HFFc6 (cell line): ENCODE measurements around the gene NFX1. TPM values are rescaled to one million over a fixed set of nuclear protein-coding genes. Genes with fewer than 3 reads are reported as not detected.

Source experiments
- DNase-seq: peaks from one replicate; pipeline ENCODE4 v3.0.0-alpha.2; 2018
- H3K27ac Mint-ChIP-seq: 2 replicates; pipeline ENCODE4 v1.8.0; 2020; ENCODE audit warnings: mild to moderate bottlenecking, mixed read lengths
- H3K27me3 Mint-ChIP-seq: 2 replicates; pipeline ENCODE4 v1.8.0; 2021; ENCODE audit warnings: mild to moderate bottlenecking, moderate library complexity, mixed read lengths; ENCODE audit not compliant: insufficient read depth
- H3K36me3 Mint-ChIP-seq: 2 replicates; pipeline ENCODE4 v1.8.0; 2021; ENCODE audit warnings: low read depth, mixed read lengths
- H3K4me1 Mint-ChIP-seq: 2 replicates; pipeline ENCODE4 v1.8.0; 2020; ENCODE audit warnings: low read depth, mixed read lengths
- H3K4me3 Mint-ChIP-seq: 2 replicates; pipeline ENCODE4 v1.8.0; 2020; ENCODE audit warnings: mild to moderate bottlenecking, moderate library complexity, mixed read lengths
- H3K9me3 Mint-ChIP-seq: 2 replicates; pipeline ENCODE4 v1.8.0; 2020; ENCODE audit warnings: mild to moderate bottlenecking, mixed read lengths
- total RNA-seq, 6 experiments: library from RNA; stranded (reverse); fragmentation: NEBNext Ultra II Directional; extraction: Animal tissue kit (Norgen Biotek cat#: 25700); gene quantifications; 2 replicates in 1 of 6; 3 replicates in 5 of 6; pipeline ENCODE4 v1.2.3, GENCODE V29; 2021
- TF ChIP-seq, protein P1 (sequence below): fragments of 200-600 bp; sonication (generic); IDR thresholded peaks from 2 replicates; pipeline ENCODE4 v1.5.0; 2021; ENCODE audit warnings: antibody characterized with exemption, mild to moderate bottlenecking

Gene NFX1
- total RNA-seq, 6 experiments from 2014 or later = 25.7 to 28.0 (median 27.8) TPM

DNA sequence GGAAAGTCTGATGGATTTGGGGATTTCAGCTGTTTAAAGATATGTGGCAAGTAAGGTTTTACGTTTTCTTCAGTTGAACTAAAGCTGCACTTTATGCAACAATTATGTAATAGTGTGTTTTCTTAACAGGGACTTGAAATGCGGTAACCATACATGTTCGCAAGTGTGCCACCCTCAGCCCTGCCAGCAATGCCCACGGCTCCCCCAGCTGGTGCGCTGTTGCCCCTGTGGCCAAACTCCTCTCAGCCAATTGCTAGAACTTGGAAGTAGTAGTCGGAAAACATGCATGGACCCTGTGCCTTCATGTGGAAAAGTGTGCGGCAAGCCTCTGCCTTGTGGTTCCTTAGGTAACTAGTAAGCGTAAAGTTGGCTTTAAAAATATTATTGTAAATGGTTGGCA, 28.5 kb downstream of the NFX1 start:
- DNase-seq = no peak
- Mint-ChIP-seq H3K4me3 (no peak overlapping the region), H3K27ac (peak overlapping the region; percentile 89), H3K36me3 (peaks cover 52% of the 10 kb centered on the region), H3K4me1 (peaks cover 48% of the 10 kb centered on the region), H3K27me3 (no peaks in the 10 kb centered on the region), H3K9me3 (no peaks in the 10 kb centered on the region)
- TF ChIP-seq, protein P1, sequence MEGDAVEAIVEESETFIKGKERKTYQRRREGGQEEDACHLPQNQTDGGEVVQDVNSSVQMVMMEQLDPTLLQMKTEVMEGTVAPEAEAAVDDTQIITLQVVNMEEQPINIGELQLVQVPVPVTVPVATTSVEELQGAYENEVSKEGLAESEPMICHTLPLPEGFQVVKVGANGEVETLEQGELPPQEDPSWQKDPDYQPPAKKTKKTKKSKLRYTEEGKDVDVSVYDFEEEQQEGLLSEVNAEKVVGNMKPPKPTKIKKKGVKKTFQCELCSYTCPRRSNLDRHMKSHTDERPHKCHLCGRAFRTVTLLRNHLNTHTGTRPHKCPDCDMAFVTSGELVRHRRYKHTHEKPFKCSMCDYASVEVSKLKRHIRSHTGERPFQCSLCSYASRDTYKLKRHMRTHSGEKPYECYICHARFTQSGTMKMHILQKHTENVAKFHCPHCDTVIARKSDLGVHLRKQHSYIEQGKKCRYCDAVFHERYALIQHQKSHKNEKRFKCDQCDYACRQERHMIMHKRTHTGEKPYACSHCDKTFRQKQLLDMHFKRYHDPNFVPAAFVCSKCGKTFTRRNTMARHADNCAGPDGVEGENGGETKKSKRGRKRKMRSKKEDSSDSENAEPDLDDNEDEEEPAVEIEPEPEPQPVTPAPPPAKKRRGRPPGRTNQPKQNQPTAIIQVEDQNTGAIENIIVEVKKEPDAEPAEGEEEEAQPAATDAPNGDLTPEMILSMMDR = 0 out of 2 replicates have a peak, but pooled peaks have one; percentile 8

DNA sequence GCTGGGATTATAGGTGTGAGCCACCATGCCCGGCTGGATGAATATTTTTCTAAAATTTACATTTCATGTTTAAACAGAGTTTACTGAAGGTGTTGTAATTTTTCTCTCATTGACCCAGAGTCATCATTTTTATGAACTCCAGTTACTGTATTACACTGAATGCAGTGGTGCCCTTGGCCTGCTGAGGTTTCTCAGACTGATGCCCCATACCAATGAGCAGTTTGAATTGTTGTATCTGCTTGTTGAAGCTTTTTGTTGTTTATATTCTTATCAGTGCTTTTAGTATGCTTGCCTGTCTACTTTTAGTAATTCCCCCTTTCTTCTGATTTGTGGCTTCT, 29.9 kb downstream of the NFX1 start:
- H3K4me1 Mint-ChIP-seq = peaks cover 48% of the 10 kb centered on the region
- H3K27me3 Mint-ChIP-seq = no peaks in the 10 kb centered on the region; the same call in 1 of the 2 replicates
- peaks cover 59% of the 10 kb centered on the region for H3K36me3 Mint-ChIP-seq
- TF ChIP-seq, protein P1 = no peak
- H3K27ac Mint-ChIP-seq = peak overlapping the region; percentile 89
- no peak for DNase-seq
- peak overlapping the region; percentile 68 for H3K4me3 Mint-ChIP-seq
- no peaks in the 10 kb centered on the region for H3K9me3 Mint-ChIP-seq

DNA sequence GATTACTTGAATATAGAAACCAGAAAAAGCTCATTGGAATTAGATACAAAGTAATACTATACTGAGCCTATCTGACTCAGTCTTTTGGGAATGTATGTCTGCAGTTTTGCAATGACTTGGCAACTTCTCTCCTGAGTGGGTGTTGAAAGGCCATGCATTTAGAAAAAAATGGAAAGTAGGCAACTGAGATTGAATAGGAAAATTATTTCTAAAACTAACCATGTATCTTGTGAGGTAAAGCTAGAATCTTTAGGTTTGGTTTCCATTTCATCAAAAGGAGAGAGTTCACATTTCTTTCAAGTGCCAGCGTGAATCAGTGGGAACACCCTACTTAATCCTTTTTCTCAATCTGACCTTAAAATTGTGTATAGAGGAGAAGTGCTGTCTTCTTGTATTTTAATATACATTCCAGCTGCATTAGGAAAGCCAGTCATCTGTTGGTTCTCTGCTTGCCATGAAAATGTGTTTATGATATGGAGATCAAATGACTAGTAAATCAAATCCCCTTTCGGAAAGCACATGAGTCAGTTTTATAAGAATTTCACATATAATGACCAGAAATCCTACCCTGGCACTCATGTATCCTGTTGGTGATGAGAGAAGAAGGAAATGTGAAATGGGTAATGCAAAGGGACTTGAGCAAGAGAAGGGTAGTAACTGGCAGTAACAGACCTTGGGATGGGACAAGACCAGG, 30.4 kb downstream of the NFX1 start:
- peak overlapping the region; percentile 68 for H3K4me3 Mint-ChIP-seq
- no peaks in the 10 kb centered on the region; the same call in 1 of the 2 replicates for H3K27me3 Mint-ChIP-seq
- TF ChIP-seq, protein P1 = no peak
- H3K4me1 Mint-ChIP-seq = peaks cover 48% of the 10 kb centered on the region
- peak overlapping the region; percentile 89 for H3K27ac Mint-ChIP-seq
- DNase-seq = peak; percentile 91
- peaks cover 60% of the 10 kb centered on the region for H3K36me3 Mint-ChIP-seq
- H3K9me3 Mint-ChIP-seq = no peaks in the 10 kb centered on the region

DNA sequence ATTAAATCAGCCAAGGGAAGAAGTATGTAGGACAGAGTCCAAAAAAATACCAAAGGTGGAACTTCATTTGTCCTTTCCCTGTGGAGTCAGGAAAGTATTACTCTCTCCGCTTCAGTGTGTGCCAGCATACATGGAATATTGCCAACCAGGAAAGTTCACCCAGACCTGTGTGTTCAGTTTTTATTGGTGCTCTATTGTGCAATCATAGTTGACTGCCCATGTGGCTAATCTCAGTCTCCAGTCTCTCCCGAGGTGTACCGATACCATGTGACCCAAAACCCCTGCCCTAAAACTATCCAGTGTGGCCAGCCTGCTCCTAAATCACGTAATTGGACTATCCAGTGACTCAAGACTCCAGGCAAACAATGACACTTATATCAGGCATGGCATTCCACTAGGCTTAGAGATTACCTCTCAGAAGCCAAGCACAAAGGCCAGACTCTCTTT, 38.8 kb downstream of the NFX1 start:
- no peaks in the 10 kb centered on the region for H3K9me3 Mint-ChIP-seq
- H3K4me1 Mint-ChIP-seq = peaks cover 61% of the 10 kb centered on the region
- H3K27ac Mint-ChIP-seq = peak overlapping the region; percentile 85
- peak overlapping the region; percentile 42 for H3K4me3 Mint-ChIP-seq
- TF ChIP-seq, protein P1 = no peak
- DNase-seq = peak; percentile 98
- H3K27me3 Mint-ChIP-seq = peaks cover 2% of the 10 kb centered on the region
- peaks cover 57% of the 10 kb centered on the region for H3K36me3 Mint-ChIP-seq

DNA sequence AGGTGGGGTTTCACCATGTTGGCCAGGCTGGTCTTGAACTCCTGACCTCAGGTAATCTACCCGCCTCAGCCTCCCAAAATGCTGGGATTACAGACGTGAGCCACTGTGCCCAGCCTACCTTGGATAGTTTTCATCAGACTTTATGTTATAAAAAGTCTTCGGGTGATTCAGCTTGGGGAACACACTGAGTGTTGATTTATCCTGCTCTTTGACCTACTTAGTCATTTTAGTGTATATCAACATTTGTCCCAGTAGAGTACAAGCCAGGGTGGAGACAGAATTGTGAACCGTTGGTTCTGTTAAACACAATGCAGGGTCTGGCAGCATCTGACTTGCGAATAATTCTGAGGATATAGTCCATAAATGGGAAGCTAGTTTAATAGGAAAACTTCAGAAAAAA, 39.7 kb downstream of the NFX1 start:
- peak; percentile 69 for DNase-seq
- Mint-ChIP-seq H3K4me3 (peak overlapping the region; percentile 63), H3K9me3 (no peaks in the 10 kb centered on the region), H3K27me3 (peaks cover 2% of the 10 kb centered on the region), H3K4me1 (peaks cover 61% of the 10 kb centered on the region), H3K36me3 (peaks cover 55% of the 10 kb centered on the region), H3K27ac (peak overlapping the region; percentile 85)
- TF ChIP-seq, protein P1 = no peak
